ENCODE results near the gene ADAMTS12. TPM values are rescaled to one million over a fixed set of nuclear protein-coding genes. Genes with fewer than 3 reads are reported as not detected.
"Not testable (repeated sequence)": the region's sequence is repeated elsewhere in the genome, so short reads cannot be mapped to it uniquely, and the experiment has no call there.

Gene ADAMTS12
- 0.39 TPM in 1 of 2 replicates, not detected in the other for total RNA-seq

- DNase-seq (ENCODE audit: low read depth, low spot score): no peak
Observed at GRCh38 chr5:33891788-33892619, at the start of gene ADAMTS12. Gene ADAMTS12, minus strand, starts transcription at chr5:33891990. Its CDS starts 134 bp downstream, at chr5:33891856.

GRCh38 chr5:33941090-33941489, 49.3 kb upstream of the ADAMTS12 start:
- DNase-seq (ENCODE audit: low read depth, low spot score): no peak

- no peak for DNase-seq (ENCODE audit: low read depth, low spot score)
Observed at GRCh38 chr5:33939556-33940262, 47.9 kb upstream of the ADAMTS12 start.

- DNase-seq (ENCODE audit: low read depth, low spot score): no peak
Observed at GRCh38 chr5:33938881-33939280, 47.1 kb upstream of the ADAMTS12 start.

- DNase-seq (ENCODE audit: low read depth, low spot score): no peak
Observed at GRCh38 chr5:33938507-33938796, 46.7 kb upstream of the ADAMTS12 start.

- DNase-seq (ENCODE audit: low read depth, low spot score): no peak
Observed at GRCh38 chr5:33937707-33938506, 46.1 kb upstream of the ADAMTS12 start.

GRCh38 chr5:33937017-33937706, 45.4 kb upstream of the ADAMTS12 start:
- no peak for DNase-seq (ENCODE audit: low read depth, low spot score)

GRCh38 chr5:33936381-33937016, 44.7 kb upstream of the ADAMTS12 start, which contains the start of gene RXFP3:
Gene RXFP3, plus strand, starts transcription at chr5:33936386. Its CDS starts 355 bp downstream, at chr5:33936741.
- DNase-seq (ENCODE audit: low read depth, low spot score): no peak

- no peak for DNase-seq (ENCODE audit: low read depth, low spot score)
Observed at GRCh38 chr5:33936004-33936380, 44.2 kb upstream of the ADAMTS12 start.

- DNase-seq (ENCODE audit: low read depth, low spot score): no peak
Observed at GRCh38 chr5:33934176-33934575, 42.4 kb upstream of the ADAMTS12 start.

GRCh38 chr5:33933723-33934169, 42.0 kb upstream of the ADAMTS12 start:
- DNase-seq (ENCODE audit: low read depth, low spot score): no peak

- DNase-seq (ENCODE audit: low read depth, low spot score): no peak
Observed at GRCh38 chr5:33931136-33931535, 39.3 kb upstream of the ADAMTS12 start.

GRCh38 chr5:33929925-33930690, 38.3 kb upstream of the ADAMTS12 start:
- no peak for DNase-seq (ENCODE audit: low read depth, low spot score)

- DNase-seq (ENCODE audit: low read depth, low spot score): no peak
Observed at GRCh38 chr5:33928283-33928682, 36.5 kb upstream of the ADAMTS12 start.

GRCh38 chr5:33927685-33928084, 35.9 kb upstream of the ADAMTS12 start:
- no peak for DNase-seq (ENCODE audit: low read depth, low spot score)

GRCh38 chr5:33925278-33925677, 33.5 kb upstream of the ADAMTS12 start:
- no peak for DNase-seq (ENCODE audit: low read depth, low spot score)

- no peak for DNase-seq (ENCODE audit: low read depth, low spot score)
Observed at GRCh38 chr5:33921002-33921401, 29.2 kb upstream of the ADAMTS12 start.

GRCh38 chr5:33914844-33915243, 23.1 kb upstream of the ADAMTS12 start:
- DNase-seq (ENCODE audit: low read depth, low spot score): not testable (repeated sequence)

- not testable (repeated sequence) for DNase-seq (ENCODE audit: low read depth, low spot score)
Observed at GRCh38 chr5:33906248-33906647, 14.5 kb upstream of the ADAMTS12 start.

GRCh38 chr5:33905381-33905780, 13.6 kb upstream of the ADAMTS12 start:
- DNase-seq (ENCODE audit: low read depth, low spot score): no peak

Measured in pulmonary artery endothelial cell (primary cell).